HG03442 (cell line): ENCODE results near the gene AKR1B1.
"Not testable (repeated sequence)": the region's sequence is repeated elsewhere in the genome, so short reads cannot be mapped to it uniquely, and the experiment has no call there.

Experiments
- ATAC-seq: cut with Tn5 transposase; IDR thresholded peaks from one replicate; pipeline ENCODE4 v1.9.1; 2021; ENCODE audit warnings: mild to moderate bottlenecking, moderate library complexity; ENCODE audit not compliant: unreplicated experiment

The AKR1B1 gene

DNA sequence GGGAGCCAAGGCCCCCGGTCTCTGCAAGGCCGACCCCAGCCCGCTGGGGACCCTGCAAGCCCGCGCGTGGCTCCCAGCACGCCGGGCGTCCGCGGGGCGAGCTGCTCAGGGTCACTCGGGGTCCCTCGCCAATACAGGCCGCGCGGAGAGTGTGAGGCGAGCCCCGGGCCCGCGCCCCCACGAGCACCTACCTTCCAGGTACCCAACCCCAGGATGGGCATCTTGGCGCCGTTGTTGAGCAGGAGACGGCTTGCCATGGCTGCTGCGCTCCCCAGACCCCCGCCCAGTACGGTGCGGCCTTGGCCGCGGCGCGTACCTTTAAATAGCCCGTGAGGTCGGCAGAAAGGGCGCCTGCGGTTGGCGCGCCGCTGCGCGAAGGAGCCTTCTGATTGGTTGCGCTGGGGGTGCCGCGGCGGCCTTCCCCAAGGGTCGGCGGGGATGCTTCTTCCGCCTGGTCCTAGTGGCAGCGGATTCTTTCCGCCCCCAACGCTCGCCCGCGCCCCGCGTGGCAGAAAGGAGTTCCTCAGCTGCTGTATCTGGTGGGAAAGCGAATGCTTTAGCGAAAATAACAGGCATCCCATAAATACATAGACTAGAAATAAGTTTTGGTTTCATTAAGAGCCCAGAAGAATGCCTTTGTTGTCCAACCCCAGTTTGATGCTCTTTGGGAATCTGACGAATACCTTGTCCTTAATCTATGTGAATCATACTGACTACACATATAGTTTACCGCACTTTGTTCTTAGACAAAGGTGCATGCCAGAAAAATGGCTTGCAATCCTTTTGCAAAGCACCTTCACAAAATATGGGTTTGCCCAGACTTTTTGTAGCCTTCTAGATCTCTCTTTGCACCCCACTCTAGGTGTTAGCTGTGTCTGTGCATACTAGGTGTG is at the start of gene AKR1B1:
TSS of gene AKR1B1 (minus strand) at position 295 of the 893 bp plus-strand sequence. CDS start at position 257, 38 bp downstream.
- ATAC-seq = peak; percentile 90

DNA sequence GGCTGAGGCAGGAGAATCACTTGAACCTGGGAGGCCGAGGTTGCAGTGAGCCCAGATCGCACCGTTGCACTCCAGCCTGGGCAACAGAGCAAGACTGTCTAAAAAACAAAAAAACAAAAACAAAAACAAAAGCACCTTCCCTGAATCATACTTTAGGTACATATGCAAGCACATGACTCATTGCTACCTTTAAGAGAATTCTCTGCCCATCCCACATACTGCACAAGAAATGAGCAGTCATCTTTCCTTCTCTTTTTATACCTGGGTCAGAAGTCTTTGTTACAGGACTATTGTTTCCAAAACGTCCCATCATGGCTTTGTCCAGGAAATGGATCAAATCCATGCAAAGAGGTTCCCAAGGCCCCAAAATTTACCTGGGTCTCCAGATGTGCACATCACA is 47.0 kb upstream of the AKR1B1 start:
- ATAC-seq = no peak

- no peak for ATAC-seq
Measured at GRCh38 chr7:134504660-134505164, 45.8 kb upstream of the AKR1B1 start.

DNA sequence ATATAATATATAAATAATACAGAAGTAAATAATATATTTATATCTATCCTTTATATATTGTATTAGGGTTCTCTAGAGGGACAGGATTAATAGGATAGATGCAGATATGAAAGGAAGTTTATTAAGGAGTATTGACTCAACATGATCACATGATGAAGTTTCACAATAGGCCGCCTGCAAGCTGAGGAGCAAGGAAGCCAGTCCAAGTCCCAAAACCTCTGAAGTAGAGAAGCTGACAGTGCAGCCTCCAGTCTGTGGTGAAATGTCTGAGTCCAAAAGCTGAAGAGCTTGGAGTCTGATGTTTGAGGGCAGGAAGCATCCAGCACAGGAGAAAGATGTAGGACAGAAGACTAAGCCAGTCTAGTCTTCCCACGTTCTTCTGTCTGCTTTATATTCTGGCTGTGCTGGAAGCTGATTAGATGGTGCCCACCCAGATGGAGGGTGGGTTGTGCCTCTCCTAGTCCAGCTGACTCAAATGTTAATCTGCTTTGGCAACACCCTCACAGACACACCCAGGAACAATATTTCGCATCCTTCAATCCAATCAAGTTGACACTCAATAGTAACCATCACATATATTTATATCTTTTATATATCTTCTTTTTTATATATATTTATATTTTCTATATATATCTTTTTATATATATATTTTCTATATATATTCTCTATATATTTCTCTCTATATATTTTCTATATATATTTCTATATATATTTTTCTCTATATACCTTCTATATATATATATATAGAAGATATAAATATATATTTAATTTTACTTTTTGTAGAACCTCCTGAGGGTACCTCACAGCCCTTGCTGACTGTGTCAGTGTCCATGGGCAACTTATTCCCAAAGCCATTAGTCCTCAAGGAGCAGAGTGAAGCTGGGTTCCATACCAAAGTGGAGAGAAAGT is 43.8 kb upstream of the AKR1B1 start:
- ATAC-seq = no peak

- no peak for ATAC-seq
Measured at GRCh38 chr7:134500982-134501381, 42.1 kb upstream of the AKR1B1 start.

GRCh38 chr7:134500406-134500805 is 41.5 kb upstream of the AKR1B1 start:
- no peak for ATAC-seq

- ATAC-seq = no peak
Measured at GRCh38 chr7:134495546-134495945, 36.6 kb upstream of the AKR1B1 start.

- ATAC-seq = no peak
Measured at GRCh38 chr7:134493091-134493490, 34.2 kb upstream of the AKR1B1 start.

DNA sequence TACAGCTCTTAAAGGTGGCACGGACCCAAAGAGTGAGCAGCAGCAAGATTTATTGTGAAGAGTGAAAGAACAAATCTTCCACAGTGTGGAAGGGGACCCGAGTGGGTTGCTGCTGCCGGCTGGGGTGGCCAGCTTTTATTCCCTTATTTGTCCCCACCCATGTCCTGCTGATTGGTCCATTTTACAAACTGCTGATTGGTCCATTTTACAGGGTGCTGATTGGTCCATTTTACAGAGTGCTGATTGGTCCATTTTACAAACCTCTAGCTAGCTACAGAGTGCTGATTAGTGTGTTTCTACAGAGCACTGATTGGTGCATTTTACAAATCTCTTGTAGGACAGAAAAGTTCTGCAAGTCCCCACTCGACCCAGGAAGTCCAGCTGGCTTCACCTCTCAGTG is 28.8 kb upstream of the AKR1B1 start:
- not testable (repeated sequence) for ATAC-seq

GRCh38 chr7:134485203-134485602 is 26.3 kb upstream of the AKR1B1 start:
- ATAC-seq = no peak

DNA sequence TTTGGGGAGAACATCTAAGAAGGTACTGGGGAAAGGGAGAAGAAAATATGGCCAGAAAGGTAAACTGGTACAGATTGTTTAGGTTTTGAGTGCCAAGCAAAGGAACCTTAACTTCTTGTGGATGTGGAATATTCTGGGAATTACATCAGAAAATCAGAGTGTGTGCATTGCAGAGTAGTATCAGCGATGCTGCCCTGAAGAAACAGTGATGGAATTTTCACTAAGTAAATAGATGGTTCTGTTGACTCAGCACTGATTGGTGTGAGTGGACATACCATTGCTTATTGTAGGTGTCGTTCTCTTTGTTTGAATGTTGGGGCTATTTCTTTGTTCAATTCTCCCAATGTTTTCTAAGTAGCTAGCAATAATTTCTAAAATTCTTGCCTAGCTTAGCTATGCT is 24.4 kb upstream of the AKR1B1 start:
- ATAC-seq = no peak

DNA sequence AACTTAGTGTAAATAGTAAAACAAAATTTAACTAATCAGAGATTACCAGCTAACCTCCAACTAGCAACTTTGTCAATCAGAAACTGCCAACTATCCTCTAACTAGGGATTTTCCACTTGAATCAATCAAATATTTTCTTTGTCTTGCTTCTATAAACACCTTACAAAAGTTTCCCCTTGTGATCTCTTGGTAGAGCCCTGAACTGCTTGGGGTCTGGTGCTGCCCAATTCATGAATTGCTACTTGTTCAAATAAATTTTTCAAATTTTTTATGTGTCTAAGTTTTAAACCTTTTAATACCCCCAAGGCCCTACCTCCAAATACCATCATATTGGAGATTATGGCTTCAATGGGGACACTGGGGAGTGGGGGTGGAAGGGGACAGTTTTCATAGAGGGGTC is 24.0 kb upstream of the AKR1B1 start:
- ATAC-seq = no peak

DNA sequence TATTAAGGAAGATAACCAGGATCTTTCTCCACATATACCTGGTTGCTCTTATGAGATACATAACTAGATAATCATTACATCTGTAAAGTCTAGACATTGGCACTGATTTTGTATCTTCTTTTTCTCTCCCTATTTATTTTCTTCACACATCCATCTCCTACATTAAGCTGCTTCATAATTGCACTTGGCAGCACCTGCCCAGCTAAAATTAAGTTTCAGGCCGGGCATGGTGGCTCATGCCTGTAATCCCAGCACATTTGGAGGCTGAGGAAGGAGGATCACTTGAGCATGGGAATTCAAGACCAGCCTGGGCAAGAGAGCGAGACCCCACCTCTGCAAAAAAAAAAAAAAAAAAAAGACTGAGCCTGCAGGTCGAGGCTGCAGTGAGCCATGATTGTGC is 22.3 kb upstream of the AKR1B1 start:
- no peak for ATAC-seq

DNA sequence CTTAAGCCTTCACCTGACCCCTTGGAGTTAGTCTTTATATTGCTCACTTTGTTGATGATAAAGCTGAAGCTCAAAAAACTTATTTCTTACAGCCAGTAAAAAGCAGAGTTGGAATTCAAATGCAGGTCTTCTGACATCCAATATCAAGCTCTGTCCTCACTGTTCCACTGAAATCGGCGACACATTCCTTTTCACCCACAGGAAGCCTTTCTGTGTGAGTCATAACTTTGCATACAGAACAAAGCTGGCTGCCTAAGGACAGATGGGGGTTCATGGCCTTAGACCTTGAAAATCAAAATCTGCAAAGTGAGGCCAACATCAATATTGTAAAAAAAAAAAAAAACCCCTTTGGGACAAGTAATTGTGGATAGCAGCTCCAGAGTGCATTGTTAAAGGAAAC is 21.8 kb upstream of the AKR1B1 start:
- ATAC-seq = no peak

DNA sequence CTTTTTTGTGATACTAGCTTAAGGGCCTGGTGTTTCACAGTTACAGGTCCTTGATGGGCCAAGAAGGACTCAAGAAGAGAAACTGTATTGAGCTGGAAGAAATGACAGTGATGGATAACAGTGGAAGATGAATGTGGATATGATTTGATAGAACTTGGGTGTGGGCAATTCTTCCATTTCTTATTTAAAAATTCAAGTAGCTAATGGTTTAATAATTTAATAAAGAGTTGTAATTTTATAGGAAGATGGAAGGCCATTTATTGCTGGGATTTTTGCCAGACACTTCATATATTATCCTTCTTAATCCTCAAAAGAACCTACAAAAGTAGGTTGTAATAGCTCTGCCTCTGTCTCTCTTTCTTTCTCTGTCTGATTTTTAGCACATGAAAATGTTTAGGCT is 21.3 kb upstream of the AKR1B1 start:
- ATAC-seq = no peak

DNA sequence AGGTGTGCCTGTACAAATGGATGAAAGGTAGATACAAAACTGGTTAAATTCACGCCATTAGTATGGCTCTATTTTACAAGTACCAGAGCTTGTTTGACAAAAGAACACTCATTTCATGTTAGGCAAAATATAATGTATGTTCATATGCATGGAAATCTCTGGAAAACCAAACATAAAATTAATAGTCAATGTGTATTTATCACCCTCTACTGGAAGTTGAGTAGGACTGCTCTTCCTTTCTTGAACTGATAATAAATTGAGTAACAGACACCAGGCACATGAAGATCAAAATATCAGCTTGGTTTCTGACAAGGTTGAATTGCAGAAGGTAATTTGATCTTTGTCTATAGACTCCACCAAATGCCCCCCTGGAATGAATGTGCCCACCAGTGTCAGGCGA is 19.8 kb upstream of the AKR1B1 start:
- ATAC-seq = no peak

DNA sequence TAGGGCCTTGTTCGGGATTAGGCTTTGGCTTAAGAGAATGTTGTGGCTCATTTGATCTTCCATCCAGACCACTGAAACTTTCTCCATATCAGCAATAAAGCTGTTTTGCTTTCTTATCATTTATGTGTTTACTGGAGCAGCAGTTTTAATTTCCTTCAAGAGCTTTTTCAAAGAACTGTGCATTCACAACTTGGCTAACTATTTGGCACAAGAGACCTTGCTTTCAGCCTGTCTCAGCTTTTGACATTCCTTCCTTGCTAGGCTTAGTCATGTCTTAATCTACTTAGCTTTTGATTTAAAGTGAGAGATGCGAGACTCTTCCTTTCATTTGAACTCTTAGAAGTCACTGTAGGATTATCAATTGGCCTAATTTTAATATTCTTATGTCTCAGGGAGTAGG is 19.1 kb upstream of the AKR1B1 start:
- no peak for ATAC-seq

GRCh38 chr7:134476044-134476443 is 17.1 kb upstream of the AKR1B1 start:
- ATAC-seq = no peak

DNA sequence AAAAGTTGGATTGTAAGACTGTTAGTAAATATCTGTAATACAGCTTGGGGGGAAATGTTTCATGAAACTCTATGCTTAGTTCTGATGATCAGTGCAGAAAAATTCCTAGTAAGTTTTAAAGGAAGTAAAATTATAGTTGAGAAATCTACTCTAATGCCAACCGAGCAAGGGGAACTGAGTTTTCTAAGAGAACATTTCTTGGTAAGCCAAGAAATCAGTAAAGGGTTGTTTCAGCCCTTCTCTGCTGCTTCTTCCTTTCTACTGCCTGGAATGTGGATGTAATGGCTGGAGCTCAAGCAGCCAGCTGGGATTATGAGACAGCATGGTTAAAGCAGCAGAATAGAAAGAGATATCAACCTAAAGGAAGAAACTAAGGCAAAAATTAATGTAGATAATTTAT is 15.9 kb upstream of the AKR1B1 start:
- ATAC-seq = no peak

DNA sequence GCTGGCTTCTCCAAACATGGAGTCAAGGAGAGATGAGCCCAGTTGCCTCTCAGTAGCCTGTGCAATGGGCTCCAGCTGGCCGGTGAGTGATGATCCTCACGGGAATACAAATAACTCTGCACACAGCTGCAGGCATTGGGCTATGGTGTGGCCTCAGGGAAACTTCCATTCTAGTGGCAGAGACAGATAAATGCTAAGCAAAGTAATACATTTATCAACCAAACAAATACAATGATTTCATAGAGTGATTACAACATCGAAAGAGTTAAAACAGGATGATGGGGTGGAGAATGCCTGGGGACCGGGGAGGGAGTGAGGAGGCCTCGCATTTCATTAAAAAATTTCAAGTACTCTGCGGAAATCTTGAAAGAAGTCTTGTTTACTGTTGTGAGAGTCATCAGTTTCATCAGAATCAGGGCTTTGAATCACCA is 15.0 kb upstream of the AKR1B1 start:
- no peak for ATAC-seq

DNA sequence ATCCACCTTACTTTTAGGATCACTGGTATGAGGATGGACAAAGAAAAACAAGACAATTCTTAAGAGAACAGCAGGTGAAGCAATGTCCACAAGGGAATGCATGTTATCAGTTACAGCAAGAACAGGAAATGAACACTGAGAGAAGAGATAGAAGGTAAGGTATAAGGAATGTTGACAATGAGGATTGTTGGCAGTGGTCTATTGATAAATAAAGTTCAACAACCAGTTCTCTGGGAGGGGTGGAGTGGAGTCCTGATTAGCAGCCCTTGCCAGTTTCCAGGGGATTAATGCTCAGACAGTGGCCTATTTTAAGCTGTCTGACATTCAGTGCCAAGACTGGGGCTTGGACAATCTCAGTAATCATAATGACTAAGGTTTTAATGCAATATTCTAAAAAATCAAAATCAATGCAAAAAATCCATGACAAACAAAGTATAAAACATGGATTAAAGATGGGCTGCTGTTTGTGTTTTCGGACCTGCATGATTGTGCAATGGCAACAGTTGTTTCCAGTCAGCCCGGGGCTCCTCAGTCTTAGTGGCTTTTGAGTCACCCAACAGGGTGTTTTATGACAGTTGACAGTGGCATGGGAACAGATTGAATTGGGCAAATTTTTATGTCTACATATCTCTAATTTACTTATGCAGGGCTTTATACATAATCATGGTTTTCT is 13.8 kb upstream of the AKR1B1 start:
- no peak for ATAC-seq
